ENCODE results near the gene POLR2B. TPM values are rescaled to one million over a fixed set of nuclear protein-coding genes. Genes with fewer than 3 reads are reported as not detected.

POLR2B gene
- total RNA-seq, 1 donor: 94.2 TPM

- peak overlapping the region; percentile 97 for H3K4me3 ChIP-seq (ENCODE audit: low read depth, low read length)
- DNase-seq (ENCODE audit: low read depth): no peak
- TF ChIP-seq, protein P1, sequence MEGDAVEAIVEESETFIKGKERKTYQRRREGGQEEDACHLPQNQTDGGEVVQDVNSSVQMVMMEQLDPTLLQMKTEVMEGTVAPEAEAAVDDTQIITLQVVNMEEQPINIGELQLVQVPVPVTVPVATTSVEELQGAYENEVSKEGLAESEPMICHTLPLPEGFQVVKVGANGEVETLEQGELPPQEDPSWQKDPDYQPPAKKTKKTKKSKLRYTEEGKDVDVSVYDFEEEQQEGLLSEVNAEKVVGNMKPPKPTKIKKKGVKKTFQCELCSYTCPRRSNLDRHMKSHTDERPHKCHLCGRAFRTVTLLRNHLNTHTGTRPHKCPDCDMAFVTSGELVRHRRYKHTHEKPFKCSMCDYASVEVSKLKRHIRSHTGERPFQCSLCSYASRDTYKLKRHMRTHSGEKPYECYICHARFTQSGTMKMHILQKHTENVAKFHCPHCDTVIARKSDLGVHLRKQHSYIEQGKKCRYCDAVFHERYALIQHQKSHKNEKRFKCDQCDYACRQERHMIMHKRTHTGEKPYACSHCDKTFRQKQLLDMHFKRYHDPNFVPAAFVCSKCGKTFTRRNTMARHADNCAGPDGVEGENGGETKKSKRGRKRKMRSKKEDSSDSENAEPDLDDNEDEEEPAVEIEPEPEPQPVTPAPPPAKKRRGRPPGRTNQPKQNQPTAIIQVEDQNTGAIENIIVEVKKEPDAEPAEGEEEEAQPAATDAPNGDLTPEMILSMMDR (IDR thresholded peaks at IDR 0.05; ENCODE audit: insufficient read depth, low read length): no peak
Measured at GRCh38 chr4:56979421-56980072, 851 bp downstream of the POLR2B start.

GRCh38 chr4:56981795-56982201 is 3.1 kb downstream of the POLR2B start:
- peak; percentile 81 for DNase-seq (ENCODE audit: low read depth)
- peak overlapping the region; percentile 40 for H3K4me3 ChIP-seq (ENCODE audit: low read depth, low read length)

GRCh38 chr4:56986192-56986591 is 7.5 kb downstream of the POLR2B start:
- no peak overlapping the region for H3K4me3 ChIP-seq (ENCODE audit: low read depth, low read length)
- TF ChIP-seq, protein P1 (IDR thresholded peaks at IDR 0.05; ENCODE audit: insufficient read depth, low read length): no peak
- no peak for DNase-seq (ENCODE audit: low read depth)

More at GRCh38 chr4:56981795-56982201, 3.1 kb downstream of the POLR2B start:
- TF ChIP-seq, protein P1 (IDR thresholded peaks at IDR 0.05; ENCODE audit: insufficient read depth, low read length): no peak

DNA sequence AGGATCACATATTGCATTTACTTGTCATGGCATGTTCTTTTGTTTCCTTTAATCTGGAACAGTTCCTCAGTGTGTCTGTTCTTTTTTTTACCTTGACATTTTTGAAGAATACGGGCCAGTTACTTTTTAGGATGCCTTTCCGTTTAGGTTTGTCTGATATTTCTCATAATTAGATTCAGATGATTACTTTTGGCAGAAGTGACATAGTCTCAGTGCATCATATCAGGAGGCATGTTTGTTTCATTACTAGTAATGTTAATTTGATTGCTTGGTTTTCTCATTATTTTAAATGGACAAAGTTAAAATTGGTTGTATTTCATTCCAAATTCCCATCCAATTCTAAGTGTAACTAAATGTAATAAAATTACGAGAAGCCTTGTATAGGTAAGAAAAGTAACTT is 8.3 kb downstream of the POLR2B start:
- no peak overlapping the region for H3K4me3 ChIP-seq (ENCODE audit: low read depth, low read length)
- no peak for DNase-seq (ENCODE audit: low read depth)

GRCh38 chr4:56990109-56990905 is 11.6 kb downstream of the POLR2B start:
- H3K4me3 ChIP-seq (ENCODE audit: low read depth, low read length): no peak overlapping the region
- DNase-seq (ENCODE audit: low read depth): peak; percentile 56
- TF ChIP-seq, protein P1 (IDR thresholded peaks at IDR 0.05; ENCODE audit: insufficient read depth, low read length): no peak

More for the DNA sequence above, 8.3 kb downstream of the POLR2B start:
- TF ChIP-seq, protein P1 (IDR thresholded peaks at IDR 0.05; ENCODE audit: insufficient read depth, low read length): no peak

DNA sequence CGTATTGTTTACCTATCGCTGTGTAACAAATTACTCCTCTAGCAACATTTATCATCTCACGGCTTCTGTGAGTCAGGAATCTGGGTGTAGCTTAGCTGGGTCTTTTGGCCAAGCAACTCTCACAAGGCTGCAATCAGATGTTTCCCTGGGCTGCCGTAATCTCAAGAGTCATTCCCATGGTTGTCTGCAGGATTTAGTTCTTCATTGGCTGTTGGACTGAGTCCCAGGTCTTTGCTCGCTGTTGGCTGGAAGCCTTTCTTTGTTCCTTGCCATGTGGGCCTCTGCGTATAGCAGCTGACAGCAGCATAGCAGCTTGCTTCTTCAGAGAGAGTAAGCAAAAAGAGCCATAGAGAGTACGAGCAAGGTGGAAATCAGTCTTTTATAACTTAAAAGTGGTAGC is 16.8 kb downstream of the POLR2B start:
- DNase-seq (ENCODE audit: low read depth): peak; percentile 99
- TF ChIP-seq, protein P1 (IDR thresholded peaks at IDR 0.05; ENCODE audit: insufficient read depth, low read length): no peak
- H3K4me3 ChIP-seq (ENCODE audit: low read depth, low read length): no peak overlapping the region
